K562 (cell line): ENCODE measurements around the gene MRPS10. TPM values are rescaled to one million over a fixed set of nuclear protein-coding genes. Genes with fewer than 3 reads are reported as not detected.
A peak's percentile ranks its signal among the peaks of the same experiment; 100 is the strongest.

Source experiments
- EGR1 ChIP-seq: fragments of 450-650 bp; conservative IDR thresholded peaks from 2 replicates; pipeline ENCODE4 v1.6.1; 2017; ENCODE audit warnings: mild to moderate bottlenecking
- REST ChIP-seq, 2 experiments: fragments of 450-650 bp; formaldehyde crosslinking in 1 of 2; IDR thresholded peaks; 2 replicates each; pipeline versions ENCODE4 v1.4.0 to v1.6.1; 2014 to 2020; ENCODE audit warnings: mild to moderate bottlenecking in 2 of 2, borderline replicate concordance in 1 of 2, low read depth in 1 of 2
- polyA plus RNA-seq, 8 experiments: library from polyadenylated mRNA; depleted of rRNA in 4 of 8; stranded (reverse) in 5 of 8; unstranded in 3 of 8; fragments of >200 nt; fragmentation: Nextera tagmentation in 2 of 8; fragmentation: Illumina TruSeq in 1 of 8; extraction: Ambion mirVana in 2 of 8; extraction: Trizol in 1 of 8; gene quantifications; 2 replicates each; pipeline versions ENCODE4 v1.2.1 to v1.2.3, GENCODE V29; 2011 to 2014; ENCODE audit warnings: inconsistent platforms in 1 of 8, missing spikeins in 1 of 8
- total RNA-seq, 7 experiments: library from RNA; depleted of rRNA in 6 of 7; stranded (reverse); fragments of >200 nt in 6 of 7; fragmentation: Illumina TruSeq in 2 of 7; extraction: Trizol in 2 of 7; gene quantifications; 2 replicates each; pipeline versions ENCODE4 v1.2.1 to v1.2.3, GENCODE V29; 2011 to 2021; ENCODE audit warnings: low replicate concordance in 1 of 7

MRPS10 gene
- total and polyA plus RNA-seq, 9 of the 15 experiments (the other 6 are each of a cell fraction or from before 2014, with no cell fraction given) = 48.6 to 166 (median 93.7) TPM

- 0 out of 2 replicates have a peak, but pooled peaks have one; percentile 14 for TF ChIP-seq REST (IDR thresholded peaks at IDR 0.05; ENCODE audit: borderline replicate concordance)
- no peak for TF ChIP-seq REST (CRISPR knock-in tag; IDR thresholded peaks at IDR 0.05; ENCODE audit: low read depth)
- TF ChIP-seq EGR1 = peak; percentile 85
- TF ChIP-seq, all 486 proteins: peak for 20
Observed at GRCh38 chr6:42263165-42263728, 45.6 kb upstream of the MRPS10 start (continued).
